Activated naive CD8-positive, alpha-beta T cell treated with anti-CD3 and anti-CD28 coated beads, Interleukin-2, amount 10 ng/mL, durations not matched to agents 7 days and 5 days (primary cell): ENCODE measurements around the gene TFPI2. TPM values are rescaled to one million over a fixed set of nuclear protein-coding genes. Genes with fewer than 3 reads are reported as not detected.

Experiments used
- ATAC-seq: fragments of 150-1000 bp; cut with Tn5 transposase; one replicate; pipeline ENCODE4 v1.10.0; 2021; ENCODE audit warnings: low read depth, moderate library complexity
- POLR2A ChIA-PET: fragments of 350-600 bp; sonication (Branson Sonifier 250); formaldehyde crosslinking; loops from one replicate; lab custom pipeline; 2021; ENCODE audit warnings: antibody characterized with exemption; lab: Charles Lee
- DNase-seq: peaks from one replicate; pipeline ENCODE4 v3.0.0; 2021
- H3K27ac Mint-ChIP-seq: one replicate; pipeline ENCODE4 v1.8.0; 2022; ENCODE audit warnings: mild to moderate bottlenecking, mixed read lengths
- H3K27me3 Mint-ChIP-seq: one replicate; pipeline ENCODE4 v1.8.0; 2022; ENCODE audit warnings: mild to moderate bottlenecking, moderate library complexity, mixed read lengths
- H3K36me3 Mint-ChIP-seq: one replicate; pipeline ENCODE4 v1.8.0; 2021; ENCODE audit warnings: mild to moderate bottlenecking, mixed read lengths
- H3K4me1 Mint-ChIP-seq: one replicate; pipeline ENCODE4 v1.8.0; 2021; ENCODE audit warnings: mixed read lengths
- H3K4me3 Mint-ChIP-seq: one replicate; pipeline ENCODE4 v1.8.0; 2022; ENCODE audit warnings: mild to moderate bottlenecking, moderate library complexity, mixed read lengths
- H3K9me3 Mint-ChIP-seq: one replicate; pipeline ENCODE4 v1.8.0; 2021; ENCODE audit warnings: mixed read lengths
- total RNA-seq, 2 experiments: library from RNA; stranded (reverse); gene quantifications; one replicate each; pipeline ENCODE4 v1.2.3, GENCODE V29; 2021

Gene TFPI2
- total RNA-seq, 2 experiments from 2014 or later: not detected

DNA sequence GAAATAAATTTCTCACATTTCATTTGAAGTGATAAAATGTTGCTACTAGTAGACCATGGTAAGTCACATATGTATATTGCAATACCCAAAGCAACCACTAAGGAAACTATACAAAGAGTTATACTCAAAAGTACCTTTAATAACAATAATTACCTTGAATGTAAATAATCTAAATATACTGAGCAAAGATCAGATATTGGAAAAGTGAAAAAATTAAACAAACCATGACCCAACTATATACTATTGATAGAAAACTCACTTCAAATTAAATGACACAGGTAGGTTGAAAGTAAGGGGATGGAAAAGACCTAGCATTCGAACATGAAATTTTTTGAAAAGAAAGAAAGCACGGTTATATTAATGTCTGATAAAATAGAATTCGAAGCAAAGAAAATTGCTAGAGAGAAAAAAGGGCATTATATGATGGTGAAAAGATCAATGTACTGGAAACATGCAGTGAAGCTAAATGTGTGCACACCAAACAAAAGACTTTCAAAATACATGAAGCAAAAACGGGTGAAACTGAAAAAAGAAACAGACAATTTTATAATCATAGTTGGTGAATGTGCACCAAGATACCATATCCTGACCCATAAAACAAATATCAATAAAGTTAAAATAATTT lies 29.1 kb downstream of the TFPI2 start:
- no peak for ATAC-seq
- POLR2A ChIA-PET: no interaction called here
- DNase-seq: no peak
- Mint-ChIP-seq H3K27ac (no peak overlapping the region), H3K36me3 (no peaks in the 10 kb centered on the region), H3K27me3 (no peaks in the 10 kb centered on the region), H3K4me3 (no peak overlapping the region), H3K9me3 (no peaks in the 10 kb centered on the region), H3K4me1 (no peaks in the 10 kb centered on the region)

DNA sequence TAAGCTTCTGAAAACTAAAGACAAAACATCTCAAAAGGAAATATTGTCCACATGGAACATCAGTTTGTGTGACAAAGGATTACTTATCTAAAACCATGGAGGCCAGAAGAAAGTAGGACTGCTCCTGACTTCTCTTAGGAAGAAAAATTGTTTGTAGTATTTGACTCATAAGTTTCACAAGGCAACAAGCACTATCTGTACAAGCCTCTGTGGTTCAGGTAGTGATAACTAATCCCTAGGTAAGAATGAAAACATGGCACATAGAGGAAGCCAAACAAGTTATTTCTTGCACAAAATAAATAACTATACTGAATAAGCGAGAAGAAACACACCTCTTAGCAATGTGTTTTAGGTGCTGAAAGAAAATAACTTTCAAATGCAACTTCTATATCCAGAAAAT lies 30.3 kb downstream of the TFPI2 start:
- ATAC-seq (no peak), DNase-seq (no peak)
- no peak overlapping the region for H3K27ac Mint-ChIP-seq
- H3K4me1 Mint-ChIP-seq: no peaks in the 10 kb centered on the region
- no peaks in the 10 kb centered on the region for H3K36me3 Mint-ChIP-seq
- no peaks in the 10 kb centered on the region for H3K27me3 Mint-ChIP-seq
- no peaks in the 10 kb centered on the region for H3K9me3 Mint-ChIP-seq
- POLR2A ChIA-PET: no interaction called here
- H3K4me3 Mint-ChIP-seq: no peak overlapping the region

DNA sequence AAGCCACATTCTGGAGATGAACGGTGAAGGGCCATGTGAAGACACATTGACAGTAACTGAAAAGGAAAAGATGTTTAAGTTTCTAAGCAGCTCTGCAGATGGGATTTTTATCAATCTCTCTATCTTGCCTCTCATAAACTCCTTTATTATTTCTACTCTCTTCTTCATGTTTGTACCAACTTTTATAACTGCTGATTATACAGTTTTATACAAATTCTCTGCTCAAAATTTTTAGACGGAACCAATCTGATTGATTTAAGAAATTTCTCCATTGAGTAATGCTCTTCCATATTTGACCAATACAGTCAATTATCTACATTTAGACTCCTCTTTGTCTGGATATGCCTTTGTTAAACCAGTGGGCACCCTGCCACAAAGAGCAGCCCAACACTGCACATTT lies 31.7 kb downstream of the TFPI2 start:
- H3K36me3 Mint-ChIP-seq: no peaks in the 10 kb centered on the region
- H3K27ac Mint-ChIP-seq: no peak overlapping the region
- no peak for DNase-seq
- H3K9me3 Mint-ChIP-seq: no peaks in the 10 kb centered on the region
- POLR2A ChIA-PET: no interaction called here
- no peaks in the 10 kb centered on the region for H3K27me3 Mint-ChIP-seq
- ATAC-seq: no peak
- no peaks in the 10 kb centered on the region for H3K4me1 Mint-ChIP-seq
- H3K4me3 Mint-ChIP-seq: no peak overlapping the region

GRCh38 chr7:93856323-93856722 lies 34.2 kb downstream of the TFPI2 start:
- Mint-ChIP-seq H3K27ac (no peak overlapping the region), H3K4me1 (no peaks in the 10 kb centered on the region), H3K27me3 (no peaks in the 10 kb centered on the region), H3K9me3 (no peaks in the 10 kb centered on the region), H3K4me3 (no peak overlapping the region), H3K36me3 (no peaks in the 10 kb centered on the region)
- POLR2A ChIA-PET: no interaction called here
- ATAC-seq (no peak), DNase-seq (no peak)

DNA sequence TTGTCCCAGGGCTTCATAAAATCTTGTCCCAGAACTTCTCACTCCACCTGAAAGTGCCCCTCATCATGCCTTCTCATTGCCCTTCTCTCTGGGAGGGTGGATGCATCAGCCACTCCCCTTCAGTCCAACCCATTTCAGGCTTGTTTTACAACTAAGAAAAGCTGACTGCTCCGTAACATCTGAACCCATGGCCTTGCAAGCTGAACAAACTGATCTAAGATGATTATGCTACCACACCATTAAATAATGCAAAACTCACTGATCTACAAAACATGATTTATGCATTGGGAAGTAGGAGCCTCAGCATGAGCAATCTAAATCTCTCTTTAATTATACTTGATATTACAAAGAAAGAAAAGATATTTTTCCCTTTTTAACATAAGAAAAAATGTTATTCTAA lies 34.8 kb downstream of the TFPI2 start:
- POLR2A ChIA-PET: no interaction called here
- H3K27me3 Mint-ChIP-seq: no peaks in the 10 kb centered on the region
- DNase-seq: no peak
- H3K9me3 Mint-ChIP-seq: no peaks in the 10 kb centered on the region
- H3K4me3 Mint-ChIP-seq: no peak overlapping the region
- no peak overlapping the region for H3K27ac Mint-ChIP-seq
- no peaks in the 10 kb centered on the region for H3K36me3 Mint-ChIP-seq
- H3K4me1 Mint-ChIP-seq: no peaks in the 10 kb centered on the region
- ATAC-seq: no peak

DNA sequence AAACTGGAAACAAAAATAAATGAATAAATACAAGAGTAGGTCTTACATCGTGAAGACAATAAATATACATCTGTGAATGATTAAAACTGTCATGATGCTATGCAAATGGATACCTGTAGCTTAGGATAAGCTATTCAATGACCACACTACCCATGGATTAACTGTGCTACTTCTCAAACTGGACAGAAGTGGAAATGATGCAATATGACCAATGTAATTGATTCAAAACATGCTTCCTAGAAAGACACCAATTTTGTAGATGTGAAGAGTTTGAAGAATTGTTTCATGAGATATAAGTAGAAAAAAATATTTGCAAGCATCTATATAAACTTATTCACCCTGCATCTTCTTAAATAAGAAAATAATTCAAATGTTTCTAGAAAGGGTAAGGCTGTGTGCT lies 36.1 kb downstream of the TFPI2 start:
- ATAC-seq (no peak), DNase-seq (no peak)

GRCh38 chr7:93851536-93851935 lies 39.0 kb downstream of the TFPI2 start:
- H3K4me1 Mint-ChIP-seq: no peaks in the 10 kb centered on the region
- no peak overlapping the region for H3K4me3 Mint-ChIP-seq
- no peak overlapping the region for H3K27ac Mint-ChIP-seq
- H3K36me3 Mint-ChIP-seq: no peaks in the 10 kb centered on the region
- POLR2A ChIA-PET: no interaction called here
- no peaks in the 10 kb centered on the region for H3K9me3 Mint-ChIP-seq
- ATAC-seq (no peak), DNase-seq (no peak)
- peaks cover 2% of the 10 kb centered on the region for H3K27me3 Mint-ChIP-seq

More for the DNA sequence above, 36.1 kb downstream of the TFPI2 start:
- Mint-ChIP-seq H3K4me1 (no peaks in the 10 kb centered on the region), H3K27ac (no peak overlapping the region), H3K9me3 (no peaks in the 10 kb centered on the region), H3K27me3 (peaks cover 2% of the 10 kb centered on the region), H3K36me3 (no peaks in the 10 kb centered on the region), H3K4me3 (no peak overlapping the region)
- POLR2A ChIA-PET: no interaction called here

GRCh38 chr7:93843260-93843659 lies 47.3 kb downstream of the TFPI2 start:
- no peak overlapping the region for H3K4me3 Mint-ChIP-seq
- DNase-seq (no peak), ATAC-seq (no peak)
- no peaks in the 10 kb centered on the region for H3K36me3 Mint-ChIP-seq
- no peaks in the 10 kb centered on the region for H3K4me1 Mint-ChIP-seq
- no peak overlapping the region for H3K27ac Mint-ChIP-seq
- POLR2A ChIA-PET: no interaction called here
- H3K9me3 Mint-ChIP-seq: no peaks in the 10 kb centered on the region
- peaks cover 4% of the 10 kb centered on the region for H3K27me3 Mint-ChIP-seq

GRCh38 chr7:93838966-93839365 lies 51.6 kb downstream of the TFPI2 start:
- no peaks in the 10 kb centered on the region for H3K36me3 Mint-ChIP-seq
- H3K4me3 Mint-ChIP-seq: no peak overlapping the region
- no peaks in the 10 kb centered on the region for H3K4me1 Mint-ChIP-seq
- POLR2A ChIA-PET: no interaction called here
- no peak for DNase-seq
- H3K27me3 Mint-ChIP-seq: peaks cover 4% of the 10 kb centered on the region
- ATAC-seq: no peak
- no peaks in the 10 kb centered on the region for H3K9me3 Mint-ChIP-seq
- no peak overlapping the region for H3K27ac Mint-ChIP-seq

- Mint-ChIP-seq H3K36me3 (no peaks in the 10 kb centered on the region), H3K9me3 (no peaks in the 10 kb centered on the region), H3K4me3 (no peak overlapping the region), H3K27me3 (peaks cover 1% of the 10 kb centered on the region), H3K27ac (no peak overlapping the region), H3K4me1 (no peaks in the 10 kb centered on the region)
- POLR2A ChIA-PET: no interaction called here
- ATAC-seq: no peak
- no peak for DNase-seq
These were observed 53.3 kb downstream of the TFPI2 start for GRCh38 chr7:93837245-93837644.

DNA sequence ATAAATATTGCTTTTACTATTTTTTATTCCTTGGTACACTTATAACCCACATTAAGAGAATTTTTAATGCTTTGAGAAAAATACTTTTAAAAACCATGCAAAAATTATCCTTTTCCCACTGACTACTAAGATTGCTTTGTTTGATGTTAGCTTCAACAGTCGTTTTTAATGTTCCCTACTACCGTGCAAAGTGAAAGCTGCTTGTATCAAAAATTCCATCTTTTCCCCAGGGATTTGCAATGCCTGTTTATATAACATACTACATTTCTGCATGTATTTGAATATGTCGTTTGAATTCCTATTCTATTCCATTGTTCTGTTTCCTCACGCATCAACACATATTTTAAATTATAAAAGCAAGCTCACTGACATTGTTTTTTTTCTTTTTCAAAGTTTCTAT lies 54.4 kb downstream of the TFPI2 start:
- Mint-ChIP-seq H3K36me3 (no peaks in the 10 kb centered on the region), H3K4me1 (no peaks in the 10 kb centered on the region), H3K9me3 (no peaks in the 10 kb centered on the region), H3K27ac (no peak overlapping the region), H3K27me3 (peaks cover 1% of the 10 kb centered on the region), H3K4me3 (no peak overlapping the region)
- POLR2A ChIA-PET: no interaction called here
- DNase-seq (no peak), ATAC-seq (no peak)

GRCh38 chr7:93835702-93836101 lies 54.9 kb downstream of the TFPI2 start:
- H3K27me3 Mint-ChIP-seq: peaks cover 1% of the 10 kb centered on the region
- no peaks in the 10 kb centered on the region for H3K9me3 Mint-ChIP-seq
- POLR2A ChIA-PET: no interaction called here
- no peaks in the 10 kb centered on the region for H3K36me3 Mint-ChIP-seq
- no peak overlapping the region for H3K27ac Mint-ChIP-seq
- no peaks in the 10 kb centered on the region for H3K4me1 Mint-ChIP-seq
- no peak for DNase-seq
- ATAC-seq: no peak
- H3K4me3 Mint-ChIP-seq: no peak overlapping the region
